ENCODE measurements around the gene SAP30BP. TPM values are rescaled to one million over a fixed set of nuclear protein-coding genes. Genes with fewer than 3 reads are reported as not detected.

Gene SAP30BP
- total and polyA plus RNA-seq, 2 of the 8 experiments (the other 6 are each of a cell fraction or from before 2014, with no cell fraction given): 63.3 to 79.9 TPM

- H3K23me2 ChIP-seq (ENCODE audit: low read depth, low read length): no peaks in the 10 kb centered on the region; the same call in 1 of the 2 replicates
- no peak overlapping the region for H3K4ac ChIP-seq (replicated peaks; ENCODE audit: insufficient read length, low read depth, low read length)
- no peak overlapping the region for H2AK5ac ChIP-seq (ENCODE audit: low read depth, low read length)
- H4K8ac ChIP-seq (ENCODE audit: extremely low read depth, insufficient read depth, low read length): peak overlapping the region; percentile 71; the same call in 1 of the 2 replicates
- peaks cover 0 to 2% (median 0%) of the 10 kb centered on the region in 4 experiments; a peak in 2 of 7 replicates for H3K27me3 ChIP-seq (replicated peaks in 1 of 4; ENCODE audit: control insufficient read depth in 3 of 4, extremely low read depth in 1 of 4, insufficient read depth in 3 of 4, low read length in 3 of 4)
- H4K5ac ChIP-seq (ENCODE audit: insufficient read length, low read depth, low read length): no peak overlapping the region
- H2BK12ac ChIP-seq (ENCODE audit: low read depth, low read length): peak overlapping the region; percentile 30; the same call in 1 of the 2 replicates
- H2BK20ac ChIP-seq (ENCODE audit: low read length): no peak overlapping the region; the same call in 1 of the 2 replicates
- WGBS, 2 experiments (ENCODE audit: extremely low coverage in 1 of 2, insufficient coverage in 1 of 2, insufficient read length in 1 of 2, insufficient replicate concordance in 2 of 2, low coverage in 1 of 2, low lambda C conversion rate in 2 of 2, missing lambda C conversion rate in 1 of 2): 86% methylated on average over 27 of the region's 27 CpGs; no CpG with 5 or more reads in 1 of the 2 experiments
- peaks cover 0 to 7% (median 3%) of the 10 kb centered on the region in 4 experiments; a peak in 4 of 7 replicates for H3K4me1 ChIP-seq (replicated peaks in 1 of 4; ENCODE audit: control insufficient read depth in 3 of 4, insufficient read depth in 4 of 4, low read length in 3 of 4)
- H4K20me1 ChIP-seq (replicated peaks in 1 of 2; ENCODE audit: control insufficient read depth in 1 of 2, insufficient read depth in 2 of 2, low read length in 2 of 2): peaks cover 0 to 4% of the 10 kb centered on the region in 2 experiments
- DNase-seq (ENCODE audit: low read depth in 1 of 2, low spot score in 2 of 2) (peak in 1 of 2 experiments; percentile 46), FAIRE-seq (no peak)
- H3K9ac ChIP-seq (replicated peaks in 1 of 4; ENCODE audit: extremely low read depth in 1 of 4, low read depth in 3 of 4, low read length in 3 of 4): no peak overlapping the region
- H3K4me2 ChIP-seq (ENCODE audit: insufficient read depth in 1 of 2, low read depth in 2 of 2, low read length in 2 of 2): 0 out of 4 replicates have a peak overlapping the region, but pooled peaks of 1 of the 2 experiments have one; percentile 73
- H2BK120ac ChIP-seq (replicated peaks; ENCODE audit: low read depth, low read length): peak overlapping the region; percentile 10
- ChIA-PET POLR2A (ENCODE audit: partially characterized antibody) (interaction anchor here (1.9 to 15.1 kb wide), 4 partner anchors 9 to 34 kb away, joined by 6 to 425 read pairs (median 13); partner anchors contain the start of genes GALK1 and ITGB4), CTCF (ENCODE audit: partially characterized antibody) (interaction anchor here (0.8 to 19.5 kb wide), 17 partner anchors 7 to 517 kb away, joined by 3 to 359 read pairs (median 8); partner anchors contain the start of genes GALK1, RECQL5, SMIM5 and UNK)
- H3K36me3 ChIP-seq (ENCODE audit: control insufficient read depth in 2 of 4, insufficient read depth in 4 of 4, low read length in 3 of 4): no peaks in the 10 kb centered on the region
- H3K4me3 ChIP-seq (ENCODE audit: extremely low read depth in 1 of 4, insufficient read depth in 2 of 4, low read depth in 3 of 4, low read length in 4 of 4): no peak overlapping the region
- H3K79me1 ChIP-seq (ENCODE audit: low read depth, low read length): no peaks in the 10 kb centered on the region
- no peak overlapping the region for H3K14ac ChIP-seq (ENCODE audit: insufficient read length)
- H3K27ac ChIP-seq (ENCODE audit: low read depth, low read length): no peak overlapping the region
- H3K9me3 ChIP-seq (ENCODE audit: insufficient read depth in 2 of 2, low read depth in 1 of 2, low read length in 1 of 2): no peaks in the 10 kb centered on the region
- H2BK5ac ChIP-seq (ENCODE audit: low read depth, low read length): no peak overlapping the region; the same call in 1 of the 2 replicates
- TF ChIP-seq KDM5A (IDR thresholded peaks at IDR 0.05; ENCODE audit: low read length) (no peak), GTF2F1 (IDR thresholded peaks at IDR 0.05; ENCODE audit: borderline replicate concordance, low read depth, low read length) (no peak), POLR2A (IDR thresholded peaks at IDR 0.05; ENCODE audit: control extremely low read depth in 1 of 2, low read depth in 2 of 2, low read length in 2 of 2) (no peak), TEAD4 (IDR thresholded peaks at IDR 0.05; ENCODE audit: low read depth, low read length) (no peak), EP300 (IDR thresholded peaks at IDR 0.05; ENCODE audit: borderline replicate concordance in 1 of 2, low read depth in 2 of 2, low read length in 2 of 2) (no peak), BRCA1 (IDR thresholded peaks at IDR 0.05; ENCODE audit: low read depth, low read length) (no peak), TBP (IDR thresholded peaks at IDR 0.05; ENCODE audit: low read depth, low read length) (no peak), CBX5 (IDR thresholded peaks at IDR 0.05; ENCODE audit: low read depth, low read length) (no peak), EGR1 (IDR thresholded peaks at IDR 0.05; ENCODE audit: borderline replicate concordance, low read depth, low read length) (no peak), RBBP5 (IDR thresholded peaks at IDR 0.05; ENCODE audit: borderline replicate concordance, low read depth, low read length) (no peak)
- H3K23ac ChIP-seq (ENCODE audit: insufficient read length): no peak overlapping the region
- peak overlapping the region; percentile 81 for H4K91ac ChIP-seq (replicated peaks; ENCODE audit: insufficient read length, low read length)
- H2AFZ ChIP-seq (ENCODE audit: low read length): no peak overlapping the region
- H3K56ac ChIP-seq (replicated peaks; ENCODE audit: insufficient read length, low read depth, low read length): no peak overlapping the region
- no peak overlapping the region; the same call in 1 of the 2 replicates for H3K18ac ChIP-seq (ENCODE audit: extremely low read depth, low read length)
- no peaks in the 10 kb centered on the region for H3K79me2 ChIP-seq (ENCODE audit: control insufficient read depth in 1 of 2, insufficient read depth in 2 of 2, low read length in 2 of 2)
- peak overlapping the region; percentile 100 for H2BK15ac ChIP-seq (ENCODE audit: low read length)
Observed at GRCh38 chr17:75754378-75755204, 87.5 kb downstream of the SAP30BP start.

All from H1 (cell line).